Type B pancreatic cell (in vitro differentiated cells): Measurements from ENCODE around the gene DNLZ. TPM values are rescaled to one million over a fixed set of nuclear protein-coding genes. Genes with fewer than 3 reads are reported as not detected.
A peak's percentile ranks its signal among the peaks of the same experiment; 100 is the strongest.
"Not testable (repeated sequence)": the region's sequence is repeated elsewhere in the genome, so short reads cannot be mapped to it uniquely, and the experiment has no call there.

Experiments
- DNase-seq: peaks from one replicate; pipeline ENCODE4 v3.0.0; 2021; ENCODE audit warnings: mixed read lengths; ENCODE audit not compliant: unreplicated experiment; ENCODE audit errors: extremely low spot score
- H3K27ac Mint-ChIP-seq: 2 replicates; pipeline ENCODE4 v1.8.0; 2021; ENCODE audit warnings: mild to moderate bottlenecking, mixed read lengths
- H3K27me3 Mint-ChIP-seq: 2 replicates; pipeline ENCODE4 v1.8.0; 2021; ENCODE audit warnings: mixed read lengths
- H3K36me3 Mint-ChIP-seq: 2 replicates; pipeline ENCODE4 v1.8.0; 2021; ENCODE audit warnings: mixed read lengths
- H3K4me1 Mint-ChIP-seq: one replicate; pipeline ENCODE4 v1.8.0; 2021; ENCODE audit warnings: mixed read lengths; ENCODE audit not compliant: unreplicated experiment
- H3K4me3 Mint-ChIP-seq: 2 replicates; pipeline ENCODE4 v1.8.0; 2021; ENCODE audit warnings: mild to moderate bottlenecking, mixed read lengths
- H3K9me3 Mint-ChIP-seq: 2 replicates; pipeline ENCODE4 v1.8.0; 2021; ENCODE audit warnings: mixed read lengths
- total RNA-seq: library from RNA; stranded (reverse); gene quantifications from 2 replicates; pipeline ENCODE4 v1.2.1, GENCODE V29; 2021; ENCODE audit warnings: low replicate concordance
- TF ChIP-seq, protein P1 (sequence below): fragments of 200-600 bp; sonication (generic); conservative IDR thresholded peaks from 2 replicates; pipeline ENCODE4 v1.5.0; 2021; ENCODE audit warnings: antibody characterized with exemption, mild to moderate bottlenecking

DNLZ gene
- total RNA-seq, 1 donor from 2014 or later = 14.0 TPM

DNA sequence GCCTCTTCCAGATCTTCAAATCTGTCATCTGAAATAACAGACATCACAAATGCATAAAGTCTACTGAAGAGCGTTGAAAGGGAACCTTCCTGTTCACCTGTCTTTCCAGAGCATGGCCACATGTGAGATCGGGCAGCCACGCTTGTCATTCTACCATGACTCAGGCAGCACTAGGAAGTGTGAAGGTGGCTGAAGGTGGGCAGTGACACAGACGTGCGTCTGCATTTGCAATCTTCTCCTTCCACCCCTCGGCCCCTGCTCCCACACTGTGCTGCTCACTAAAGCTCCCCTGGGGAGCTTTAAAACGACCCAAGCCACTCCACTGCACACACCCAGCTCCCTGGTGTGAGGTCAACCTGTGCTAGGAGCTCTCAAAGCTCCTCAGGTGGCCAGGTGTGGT is 44.4 kb upstream of the DNLZ start:
- H3K9me3 Mint-ChIP-seq = no peaks in the 10 kb centered on the region
- TF ChIP-seq, protein P1, sequence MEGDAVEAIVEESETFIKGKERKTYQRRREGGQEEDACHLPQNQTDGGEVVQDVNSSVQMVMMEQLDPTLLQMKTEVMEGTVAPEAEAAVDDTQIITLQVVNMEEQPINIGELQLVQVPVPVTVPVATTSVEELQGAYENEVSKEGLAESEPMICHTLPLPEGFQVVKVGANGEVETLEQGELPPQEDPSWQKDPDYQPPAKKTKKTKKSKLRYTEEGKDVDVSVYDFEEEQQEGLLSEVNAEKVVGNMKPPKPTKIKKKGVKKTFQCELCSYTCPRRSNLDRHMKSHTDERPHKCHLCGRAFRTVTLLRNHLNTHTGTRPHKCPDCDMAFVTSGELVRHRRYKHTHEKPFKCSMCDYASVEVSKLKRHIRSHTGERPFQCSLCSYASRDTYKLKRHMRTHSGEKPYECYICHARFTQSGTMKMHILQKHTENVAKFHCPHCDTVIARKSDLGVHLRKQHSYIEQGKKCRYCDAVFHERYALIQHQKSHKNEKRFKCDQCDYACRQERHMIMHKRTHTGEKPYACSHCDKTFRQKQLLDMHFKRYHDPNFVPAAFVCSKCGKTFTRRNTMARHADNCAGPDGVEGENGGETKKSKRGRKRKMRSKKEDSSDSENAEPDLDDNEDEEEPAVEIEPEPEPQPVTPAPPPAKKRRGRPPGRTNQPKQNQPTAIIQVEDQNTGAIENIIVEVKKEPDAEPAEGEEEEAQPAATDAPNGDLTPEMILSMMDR = no peak
- H3K27me3 Mint-ChIP-seq = no peaks in the 10 kb centered on the region
- no peak for DNase-seq
- peak overlapping the region; percentile 71 for H3K4me3 Mint-ChIP-seq
- peaks cover 19% of the 10 kb centered on the region for H3K4me1 Mint-ChIP-seq
- no peak overlapping the region for H3K27ac Mint-ChIP-seq
- no peaks in the 10 kb centered on the region for H3K36me3 Mint-ChIP-seq

DNA sequence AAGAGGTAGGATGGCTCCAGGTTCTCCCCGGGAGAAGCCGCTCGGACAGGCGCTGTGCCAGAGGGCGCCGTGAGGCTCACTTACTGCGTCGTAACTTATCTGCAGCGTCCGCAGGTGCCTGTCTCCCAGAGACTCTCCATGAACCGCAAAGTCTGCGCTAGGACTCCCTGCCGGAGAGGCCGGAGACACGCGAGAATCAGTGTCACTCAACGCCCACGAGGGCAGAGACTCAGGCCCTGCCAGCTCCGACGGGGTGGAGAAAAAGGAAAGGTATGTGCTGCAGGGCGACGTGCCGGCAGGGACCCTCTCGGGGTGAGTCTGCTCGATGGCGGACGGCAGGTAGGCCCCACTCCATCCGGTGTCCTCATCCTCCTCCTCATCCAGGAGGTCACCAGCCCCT is 43.5 kb upstream of the DNLZ start:
- H3K9me3 Mint-ChIP-seq, H3K27ac Mint-ChIP-seq, H3K36me3 Mint-ChIP-seq, DNase-seq, H3K27me3 Mint-ChIP-seq, H3K4me3 Mint-ChIP-seq: not testable (repeated sequence)
- peaks cover 18% of the 10 kb centered on the region for H3K4me1 Mint-ChIP-seq

DNA sequence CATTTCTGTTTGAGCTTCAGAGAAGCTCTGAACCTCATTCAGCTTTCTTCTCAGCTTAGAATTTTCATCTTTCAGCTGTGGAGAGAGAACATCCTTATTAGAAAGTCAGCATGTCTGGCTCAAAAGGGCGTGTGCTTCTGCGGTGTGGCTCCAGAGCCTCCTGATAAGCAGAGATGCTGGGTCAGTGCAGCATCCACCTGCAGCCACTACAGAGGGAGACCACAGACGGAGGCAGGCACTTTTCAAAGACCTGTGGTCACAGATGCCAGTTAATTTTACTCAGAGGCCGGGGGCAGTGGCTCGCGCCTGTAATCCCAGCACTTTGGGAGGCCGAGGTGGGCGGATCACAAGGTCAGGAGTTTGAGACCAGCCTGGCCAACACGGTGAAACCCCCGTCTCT is 42.4 kb upstream of the DNLZ start:
- H3K4me1 Mint-ChIP-seq, DNase-seq, H3K4me3 Mint-ChIP-seq, H3K27me3 Mint-ChIP-seq, H3K9me3 Mint-ChIP-seq, H3K36me3 Mint-ChIP-seq, H3K27ac Mint-ChIP-seq: not testable (repeated sequence)

DNA sequence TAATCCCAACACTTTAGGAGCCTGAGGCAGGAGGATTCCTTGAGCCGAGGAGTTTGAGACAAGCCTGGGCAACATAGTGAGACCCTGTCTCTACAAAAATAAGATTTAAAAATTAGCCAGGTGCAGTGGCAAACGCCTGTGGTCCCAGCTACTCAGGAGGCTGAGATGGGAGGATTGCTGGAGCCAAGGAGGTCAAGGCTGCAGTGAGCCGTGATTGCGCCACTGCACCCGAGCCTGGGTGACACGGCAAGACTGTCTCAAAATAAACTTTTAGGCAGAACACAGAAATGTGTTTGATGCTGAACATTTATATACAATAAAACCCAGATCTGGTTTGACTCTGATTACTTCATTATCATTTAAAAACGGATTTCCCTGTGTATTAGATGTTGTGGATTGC is 41.9 kb upstream of the DNLZ start:
- Mint-ChIP-seq H3K27me3 (no peaks in the 10 kb centered on the region), H3K4me1 (peaks cover 10% of the 10 kb centered on the region), H3K27ac (no peak overlapping the region), H3K9me3 (no peaks in the 10 kb centered on the region), H3K4me3 (no peak overlapping the region), H3K36me3 (no peaks in the 10 kb centered on the region)
- TF ChIP-seq, protein P1 = no peak
- no peak for DNase-seq

DNA sequence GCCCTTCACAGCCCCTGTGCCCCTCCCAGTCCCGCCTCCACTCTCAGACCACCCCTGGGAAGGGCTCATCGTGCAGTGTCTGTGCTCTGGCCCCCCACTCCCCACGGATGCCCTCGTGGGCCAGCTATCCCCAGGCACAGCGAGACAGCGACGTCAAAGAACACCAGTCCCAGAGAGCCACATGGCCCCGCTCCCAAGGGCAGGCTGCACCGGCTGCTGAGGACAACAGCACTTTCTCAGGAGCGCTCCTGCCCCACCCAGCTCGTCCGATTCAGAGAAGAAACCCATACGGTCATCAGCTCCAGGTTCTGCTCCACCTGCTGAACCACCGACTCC is 41.2 kb upstream of the DNLZ start:
- Mint-ChIP-seq H3K27ac (no peak overlapping the region), H3K4me3 (no peak overlapping the region), H3K27me3 (no peaks in the 10 kb centered on the region), H3K4me1 (peaks cover 8% of the 10 kb centered on the region), H3K36me3 (no peaks in the 10 kb centered on the region), H3K9me3 (no peaks in the 10 kb centered on the region)
- TF ChIP-seq, protein P1 = no peak
- DNase-seq = no peak

DNA sequence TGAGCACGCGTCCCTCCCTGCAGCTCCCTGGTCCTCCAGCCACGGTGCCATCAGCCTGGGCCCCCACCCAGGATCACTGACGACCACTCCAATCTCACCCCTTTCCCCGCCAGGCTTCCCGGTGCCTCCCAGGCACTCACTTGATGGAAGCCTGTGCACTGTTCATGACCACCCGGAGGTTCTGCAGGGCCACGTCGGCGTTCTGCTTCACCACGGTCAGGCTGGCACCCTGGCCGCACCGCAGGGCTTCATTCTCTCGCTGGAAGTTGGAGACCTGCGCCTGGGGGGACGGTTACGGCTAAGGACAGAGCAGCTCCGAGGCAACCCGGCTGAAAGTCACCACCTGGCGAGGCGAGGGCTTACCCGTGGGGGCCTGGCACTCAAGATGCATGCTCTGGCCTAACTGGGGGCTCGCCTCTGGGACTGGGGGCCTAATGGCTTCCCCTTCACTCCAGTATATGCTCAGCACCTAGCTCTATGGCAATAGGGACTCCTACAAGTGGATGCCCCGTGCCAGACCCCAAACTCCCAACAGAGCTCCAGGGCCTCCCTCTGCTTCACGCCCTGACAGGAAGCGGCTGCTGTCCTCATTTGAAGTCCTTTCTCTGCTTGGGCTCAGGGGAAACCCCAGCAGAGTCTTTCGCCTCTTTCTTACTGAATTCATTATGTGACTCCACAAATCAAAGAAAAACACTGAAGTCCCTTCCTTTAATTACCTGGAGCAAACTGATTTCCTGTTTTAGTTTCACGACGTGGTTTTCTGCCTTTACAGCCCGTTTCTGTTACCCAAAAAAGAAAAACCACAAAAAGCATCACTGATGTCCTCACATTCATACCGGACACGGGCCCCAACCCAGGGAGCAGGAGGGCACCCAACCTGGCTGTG is 40.6 kb upstream of the DNLZ start:
- H3K27ac Mint-ChIP-seq = no peak overlapping the region
- H3K4me1 Mint-ChIP-seq = peaks cover 5% of the 10 kb centered on the region
- no peak for DNase-seq
- TF ChIP-seq, protein P1 = no peak
- no peaks in the 10 kb centered on the region for H3K9me3 Mint-ChIP-seq
- no peaks in the 10 kb centered on the region for H3K27me3 Mint-ChIP-seq
- H3K36me3 Mint-ChIP-seq = no peaks in the 10 kb centered on the region
- no peak overlapping the region for H3K4me3 Mint-ChIP-seq

DNA sequence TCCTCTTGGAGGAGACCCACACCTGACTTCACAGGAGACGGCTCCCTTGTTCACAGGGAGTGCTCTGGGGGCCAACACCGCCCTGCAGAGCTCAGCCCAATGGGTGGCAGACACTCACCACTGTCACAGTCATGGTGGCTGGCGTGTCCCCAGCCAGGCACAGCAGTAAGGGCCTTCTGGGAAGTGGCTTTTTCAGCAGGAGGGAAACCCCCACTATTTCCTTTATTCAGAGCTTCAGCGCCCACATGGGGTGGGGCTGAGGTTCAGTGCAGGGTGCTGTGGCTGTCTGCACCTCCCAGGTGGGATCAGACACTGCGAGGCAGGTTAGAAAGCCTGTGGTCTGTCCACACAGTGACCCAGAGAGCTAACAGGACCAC is 40.0 kb upstream of the DNLZ start:
- H3K36me3 Mint-ChIP-seq = no peaks in the 10 kb centered on the region

More for the DNA sequence above, 40.0 kb upstream of the DNLZ start:
- Mint-ChIP-seq H3K4me1 (peaks cover 7% of the 10 kb centered on the region), H3K4me3 (no peak overlapping the region), H3K27me3 (no peaks in the 10 kb centered on the region), H3K27ac (no peak overlapping the region), H3K9me3 (no peaks in the 10 kb centered on the region)
- DNase-seq = no peak
- TF ChIP-seq, protein P1 = no peak
